Naive B cell (primary cell): Measurements from ENCODE around the gene TACR2. TPM values are rescaled to one million over a fixed set of nuclear protein-coding genes. Genes with fewer than 3 reads are reported as not detected.
"Not testable (repeated sequence)": the region's sequence is repeated elsewhere in the genome, so short reads cannot be mapped to it uniquely, and the experiment has no call there.

Experiments
- ATAC-seq, 2 donors: fragments of 150-1000 bp; cut with Tn5 transposase; 2 replicates each; pipeline ENCODE4 v1.10.0; 2021; ENCODE audit warnings: low read depth in 2 of 2, mild to moderate bottlenecking in 2 of 2, moderate library complexity in 2 of 2
- DNase-seq: peaks from one replicate; pipeline ENCODE4 v3.0.0; 2022
- H3K27ac Mint-ChIP-seq, 6 donors: one replicate each; pipeline ENCODE4 v1.8.0; 2020 to 2022; ENCODE audit warnings: mild to moderate bottlenecking in 6 of 6, mixed read lengths in 6 of 6, moderate library complexity in 5 of 6, inconsistent platforms in 2 of 6
- H3K27me3 Mint-ChIP-seq, 3 donors: one replicate each; pipeline ENCODE4 v1.8.0; 2021 to 2022; ENCODE audit warnings: mixed read lengths in 3 of 3, mild to moderate bottlenecking in 1 of 3
- H3K36me3 Mint-ChIP-seq, 2 donors: one replicate each; pipeline ENCODE4 v1.8.0; 2020 to 2022; ENCODE audit warnings: mixed read lengths in 2 of 2, inconsistent platforms in 1 of 2, mild to moderate bottlenecking in 1 of 2
- H3K4me1 Mint-ChIP-seq, 3 donors: one replicate each; pipeline ENCODE4 v1.8.0; 2020 to 2022; ENCODE audit warnings: mixed read lengths in 3 of 3, inconsistent platforms in 1 of 3, mild to moderate bottlenecking in 1 of 3, moderate library complexity in 1 of 3
- H3K4me3 Mint-ChIP-seq, 8 donors: one replicate each; pipeline ENCODE4 v1.8.0; 2020 to 2022; ENCODE audit warnings: mild to moderate bottlenecking in 8 of 8, mixed read lengths in 8 of 8, moderate library complexity in 8 of 8, inconsistent platforms in 2 of 8
- H3K9me3 Mint-ChIP-seq, 7 donors: one replicate each; pipeline ENCODE4 v1.8.0; 2020 to 2022; ENCODE audit warnings: mixed read lengths in 7 of 7, mild to moderate bottlenecking in 5 of 7, inconsistent platforms in 2 of 7, moderate library complexity in 1 of 7
- polyA plus RNA-seq, 6 donors: library from polyadenylated mRNA; unstranded; fragments of 300-500 nt; fragmentation: Illumina TruSeq; gene quantifications; one replicate each; pipeline ENCODE4 v1.2.3, GENCODE V29; 2021; ENCODE audit warnings: low read depth in 6 of 6

The TACR2 gene
- polyA plus RNA-seq, 6 donors from 2014 or later: 0.34 to 0.38 TPM; not detected in 4

DNA sequence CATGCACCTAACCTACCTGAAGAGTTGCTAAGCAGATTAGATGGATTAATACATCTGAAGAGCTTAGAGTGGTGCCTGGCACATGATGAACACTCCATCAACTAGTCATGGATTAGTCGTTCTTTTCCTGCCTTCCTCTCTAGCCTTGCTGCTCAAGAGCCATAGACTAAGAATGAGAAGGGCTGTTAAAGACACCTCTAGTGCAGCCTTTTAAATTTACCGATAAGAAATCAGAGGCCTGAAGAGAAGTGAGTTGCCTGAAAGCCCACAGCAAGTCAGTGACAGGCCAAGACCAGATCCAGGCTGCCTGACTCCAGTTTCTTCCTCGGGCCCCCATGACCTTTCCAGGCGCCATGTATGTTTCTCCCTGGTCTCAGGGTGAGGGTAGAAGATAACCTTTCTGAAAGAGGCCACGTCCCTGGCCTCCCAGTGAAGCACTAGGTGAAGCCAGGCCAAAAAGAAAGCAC lies 41.1 kb upstream of the TACR2 start:
- DNase-seq (no peak), ATAC-seq (no peak)
- Mint-ChIP-seq H3K36me3 (no peaks in the 10 kb centered on the region), H3K4me3 (no peak overlapping the region), H3K27ac (no peak overlapping the region), H3K27me3 (peaks cover 1 to 10% (median 10%) of the 10 kb centered on the region in 3 donors), H3K9me3 (no peaks in the 10 kb centered on the region), H3K4me1 (peaks cover 0 to 3% (median 0%) of the 10 kb centered on the region in 3 donors)

DNA sequence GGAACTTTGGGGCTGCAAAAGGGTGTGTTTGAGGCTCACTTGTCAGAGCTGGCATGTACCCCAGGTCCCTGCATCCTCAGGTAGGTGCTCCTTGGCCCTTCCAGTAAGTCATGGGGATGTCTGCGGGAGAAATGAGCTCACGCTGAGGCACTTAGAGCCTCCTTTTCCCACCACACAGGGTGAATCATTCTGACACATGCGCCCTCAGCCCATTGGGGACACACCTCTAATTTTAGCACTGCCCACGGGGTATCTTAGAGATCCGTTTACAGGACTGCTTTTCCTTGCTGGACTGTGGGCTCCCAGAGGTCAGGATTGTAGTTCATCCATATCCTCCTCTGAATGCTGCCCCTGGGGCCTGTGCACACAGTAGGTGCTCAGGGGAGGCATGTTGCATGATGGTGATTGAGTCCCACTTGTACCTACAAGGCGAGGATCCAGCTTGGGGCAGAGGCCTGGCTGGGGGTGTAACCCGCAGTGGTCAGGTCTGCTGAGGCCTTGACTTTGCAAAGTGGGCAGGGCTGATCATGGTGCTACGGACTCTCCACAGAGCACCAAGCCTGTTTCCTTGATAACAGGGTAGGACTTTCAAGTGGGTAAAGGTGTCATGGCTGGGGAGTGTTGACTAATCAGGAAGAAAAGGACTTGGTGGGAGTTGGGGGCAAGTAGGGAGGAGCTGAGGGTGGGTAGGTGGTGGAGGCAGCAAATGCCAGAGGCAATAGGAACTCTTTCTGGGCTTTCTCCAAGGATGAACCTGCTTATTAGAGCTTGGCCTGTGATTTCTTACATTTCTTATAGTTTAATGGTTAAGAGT lies 40.4 kb upstream of the TACR2 start:
- Mint-ChIP-seq H3K27me3 (peaks cover 8 to 17% (median 17%) of the 10 kb centered on the region in 3 donors), H3K36me3 (no peaks in the 10 kb centered on the region), H3K27ac (peak overlapping the region in 1 of 6 donors; percentile 36), H3K4me3 (no peak overlapping the region), H3K4me1 (peaks cover under 1 to 3% (median under 1%) of the 10 kb centered on the region in 3 donors), H3K9me3 (no peaks in the 10 kb centered on the region)
- ATAC-seq: no peak
- DNase-seq: no peak

DNA sequence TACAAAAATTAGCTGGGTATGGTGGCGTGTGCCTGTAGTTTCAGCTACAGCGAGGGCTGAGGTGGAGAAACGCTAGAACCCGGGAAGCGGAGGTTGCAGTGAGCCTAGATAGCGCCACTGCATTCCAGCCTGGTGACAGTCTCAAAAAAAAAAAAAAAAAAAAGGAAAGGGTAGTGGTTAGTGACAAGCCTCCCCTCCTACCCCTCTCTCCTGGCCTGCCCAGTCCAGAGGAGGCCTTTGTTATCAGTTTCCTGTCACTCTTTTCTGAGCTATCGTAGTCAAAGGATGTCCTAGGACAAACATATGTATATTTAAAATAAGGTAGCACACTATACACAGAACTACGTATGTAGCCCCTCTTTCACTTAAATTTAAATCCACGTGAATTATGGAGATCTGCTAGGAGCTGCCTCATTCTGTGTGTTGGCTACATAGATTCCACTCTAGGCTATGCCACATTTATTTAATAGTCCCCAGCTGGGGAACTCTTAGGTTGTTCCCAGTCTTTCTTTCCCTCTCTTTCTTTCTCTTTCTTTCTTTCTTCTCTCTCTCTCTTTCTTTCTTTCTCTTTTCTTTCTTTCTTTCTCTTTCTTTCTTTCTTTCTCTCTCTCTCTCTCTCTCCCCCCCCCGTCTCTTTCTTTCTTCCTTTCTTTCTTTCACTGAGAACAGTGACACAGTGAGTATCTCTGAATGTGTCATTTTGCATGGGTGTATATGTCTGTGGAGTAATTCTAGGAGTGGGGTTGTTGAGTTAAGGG lies 38.5 kb upstream of the TACR2 start:
- no peaks in the 10 kb centered on the region for H3K36me3 Mint-ChIP-seq
- H3K4me3 Mint-ChIP-seq: peak overlapping the region in 1 of 8 donors; percentile 21
- H3K27me3 Mint-ChIP-seq: peaks cover 12 to 31% (median 21%) of the 10 kb centered on the region in 3 donors
- H3K27ac Mint-ChIP-seq: peak overlapping the region in 1 of 6 donors; percentile 72
- peaks cover 6 to 14% (median 9%) of the 10 kb centered on the region in 3 donors for H3K4me1 Mint-ChIP-seq
- ATAC-seq: no peak
- no peaks in the 10 kb centered on the region for H3K9me3 Mint-ChIP-seq
- no peak for DNase-seq

DNA sequence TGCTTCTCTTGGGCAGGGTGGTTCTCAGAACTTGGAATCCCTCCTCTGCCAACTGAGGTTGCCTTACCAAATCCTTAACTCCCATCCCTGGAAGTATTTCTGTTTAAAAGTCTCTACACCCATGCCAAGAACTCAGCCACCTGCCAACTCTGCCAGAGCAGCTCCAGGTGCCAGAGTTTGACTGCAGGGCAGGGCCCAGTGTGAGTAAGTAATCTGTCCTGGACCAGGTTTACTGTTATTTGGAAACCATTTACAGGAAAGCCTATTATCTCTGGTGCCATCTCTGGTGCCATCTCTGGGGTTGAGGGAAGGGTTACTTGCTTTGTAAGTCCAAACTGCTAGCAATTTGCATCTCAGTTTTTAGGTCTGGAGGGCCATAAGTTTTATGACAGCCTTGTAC lies 37.1 kb upstream of the TACR2 start:
- Mint-ChIP-seq H3K4me3 (peak overlapping the region in 1 of 8 donors; percentile 44), H3K27ac (no peak overlapping the region), H3K4me1 (peaks cover 6 to 17% (median 9%) of the 10 kb centered on the region in 3 donors), H3K27me3 (peaks cover 17 to 37% (median 30%) of the 10 kb centered on the region in 3 donors), H3K9me3 (no peaks in the 10 kb centered on the region), H3K36me3 (no peaks in the 10 kb centered on the region)
- ATAC-seq: no peak
- DNase-seq: no peak

DNA sequence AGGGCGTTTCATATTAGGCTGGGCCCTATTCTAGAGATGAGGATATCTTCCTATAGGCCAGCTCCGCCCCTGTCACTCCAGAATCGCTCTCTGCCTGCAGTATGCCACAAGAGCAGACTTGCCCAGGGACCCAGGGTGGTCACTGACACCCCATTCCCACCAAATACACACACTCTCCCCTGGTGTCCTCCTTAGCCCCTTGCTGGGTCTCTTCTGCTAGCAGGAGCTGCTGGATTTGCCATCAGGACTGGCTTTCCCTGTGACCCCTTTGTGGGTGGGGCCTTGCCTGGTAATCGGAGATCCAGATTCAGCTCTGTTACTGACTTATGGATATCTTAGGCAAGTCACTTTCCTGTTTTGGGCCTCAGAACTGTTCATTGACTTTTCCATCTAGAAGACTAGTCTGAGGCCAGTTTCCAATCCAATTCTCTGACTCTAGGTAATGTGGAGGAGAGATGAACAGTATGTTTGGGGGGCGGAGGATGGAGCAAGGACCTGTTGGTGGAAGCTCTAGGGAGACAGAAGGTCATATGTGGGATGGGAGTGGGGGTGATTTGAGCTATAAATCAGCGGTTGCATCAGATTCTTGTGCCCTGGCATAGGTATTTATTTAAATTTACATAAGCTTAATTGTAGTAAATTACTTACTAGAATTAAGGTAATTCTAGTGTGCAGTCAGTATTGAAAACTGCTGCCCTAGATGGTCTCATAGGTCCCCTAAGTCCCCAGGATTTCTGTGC lies 36.1 kb upstream of the TACR2 start:
- Mint-ChIP-seq H3K4me1 (peaks cover 6 to 17% (median 9%) of the 10 kb centered on the region in 3 donors), H3K4me3 (peak overlapping the region in 7 of 8 donors; percentile 32 to 86 (median 59)), H3K9me3 (no peaks in the 10 kb centered on the region), H3K27ac (no peak overlapping the region), H3K27me3 (peaks cover 17 to 38% (median 37%) of the 10 kb centered on the region in 3 donors), H3K36me3 (no peaks in the 10 kb centered on the region)
- DNase-seq: no peak
- no peak for ATAC-seq

DNA sequence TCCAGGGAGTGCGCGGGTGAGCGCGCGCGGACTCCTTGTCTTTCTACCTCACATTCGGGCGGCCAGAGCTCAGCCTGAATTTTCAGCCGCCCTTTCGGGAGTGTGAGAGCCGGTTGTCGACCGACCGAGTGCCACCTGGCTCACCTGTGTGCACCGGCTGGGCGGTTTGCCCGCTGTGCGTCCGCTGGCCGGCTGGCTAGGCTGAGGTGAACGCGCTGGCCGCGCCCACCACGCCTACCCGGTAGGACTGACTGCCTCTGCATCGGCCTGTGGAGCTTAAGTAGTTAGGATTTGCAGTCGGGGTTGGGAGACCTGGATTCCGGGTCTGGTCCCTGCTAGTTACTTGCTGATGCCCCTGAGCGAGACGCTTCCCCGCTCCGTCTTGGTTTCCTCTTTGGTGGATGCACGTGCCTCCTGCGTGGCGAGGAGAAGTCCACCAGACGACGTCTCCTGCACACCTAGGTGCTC lies 35.1 kb upstream of the TACR2 start:
- peak in 1 of 2 donors; percentile 11 for ATAC-seq

DNA sequence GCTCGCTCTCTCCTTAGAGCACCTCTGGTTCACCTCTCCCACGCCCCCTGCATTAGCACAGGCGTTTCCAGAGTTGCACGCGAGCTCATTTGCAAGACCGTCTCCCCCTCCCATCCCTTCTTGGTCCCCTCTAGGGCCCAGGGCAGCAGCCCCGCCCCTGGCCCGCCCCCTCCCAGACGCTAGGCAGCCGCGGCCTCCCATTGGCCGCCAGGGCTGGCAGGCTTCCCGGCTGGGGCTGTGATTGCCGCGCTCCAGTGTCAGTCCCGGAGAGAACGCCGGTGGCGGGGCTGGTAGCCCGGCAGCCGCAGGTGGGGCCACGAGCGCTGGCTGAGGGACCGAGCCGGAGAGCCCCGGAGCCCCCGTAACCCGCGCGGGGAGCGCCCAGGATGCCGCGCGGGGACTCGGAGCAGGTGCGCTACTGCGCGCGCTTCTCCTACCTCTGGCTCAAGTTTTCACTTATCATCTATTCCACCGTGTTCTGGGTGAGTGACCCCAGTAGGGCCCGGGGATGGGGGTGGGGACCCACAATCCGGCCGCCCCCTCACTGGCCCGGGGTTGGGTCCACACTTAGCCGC lies 34.6 kb upstream of the TACR2 start, which contains the start of gene TSPAN15:
Gene TSPAN15, plus strand, starts transcription at position 257 of the 575 bp plus-strand sequence. Its CDS starts 130 bp downstream, at position 387.
- Mint-ChIP-seq H3K4me3 (peak within 1 kb of the TSS; percentile 76 to 93 (median 86)), H3K36me3 (no peaks in the 10 kb centered on the region), H3K27me3 (peaks cover 17 to 38% (median 37%) of the 10 kb centered on the region in 3 donors), H3K27ac (peak within 1 kb of the TSS in 3 of 6 donors; percentile 14 to 85 (median 74)), H3K9me3 (no peaks in the 10 kb centered on the region), H3K4me1 (peaks cover 6 to 17% (median 9%) of the 10 kb centered on the region in 3 donors)
- peak; percentile 33 for DNase-seq
- ATAC-seq: peak; percentile 81 to 83

More for the DNA sequence above, 35.1 kb upstream of the TACR2 start:
- Mint-ChIP-seq H3K9me3 (no peaks in the 10 kb centered on the region), H3K27me3 (peaks cover 17 to 38% (median 37%) of the 10 kb centered on the region in 3 donors), H3K4me3 (peak overlapping the region; percentile 76 to 93 (median 86)), H3K36me3 (no peaks in the 10 kb centered on the region), H3K4me1 (peaks cover 6 to 17% (median 9%) of the 10 kb centered on the region in 3 donors), H3K27ac (peak overlapping the region in 1 of 6 donors; percentile 85)
- no peak for DNase-seq

DNA sequence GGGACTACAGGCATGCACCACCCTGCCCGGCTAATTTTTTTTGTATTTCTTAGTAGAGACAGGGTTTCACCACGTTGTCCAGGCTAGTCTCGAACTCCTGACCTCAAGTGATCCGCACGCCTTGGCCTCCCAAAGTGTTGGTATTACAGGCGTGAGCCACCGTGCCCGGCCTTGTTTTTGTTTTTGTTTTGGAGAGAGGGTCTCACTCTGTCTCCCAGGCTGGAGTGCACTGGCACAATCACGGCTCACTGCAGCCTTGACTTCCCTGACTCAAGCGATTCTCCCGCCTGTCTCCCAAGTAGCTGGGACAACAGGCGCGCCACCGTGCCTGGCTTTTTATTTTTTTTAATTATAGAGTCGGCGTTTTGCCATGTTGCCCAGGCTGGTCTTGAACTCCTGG lies 33.7 kb upstream of the TACR2 start:
- not testable (repeated sequence) for H3K9me3 Mint-ChIP-seq, ATAC-seq, H3K36me3 Mint-ChIP-seq, DNase-seq
- Mint-ChIP-seq H3K27me3 (peaks cover 17 to 38% (median 38%) of the 10 kb centered on the region in 3 donors), H3K4me3 (peak overlapping the region in 3 of 8 donors; percentile 85 to 92 (median 85)), H3K27ac (peak overlapping the region in 1 of 6 donors; percentile 14), H3K4me1 (peaks cover 6 to 17% (median 9%) of the 10 kb centered on the region in 3 donors)

DNA sequence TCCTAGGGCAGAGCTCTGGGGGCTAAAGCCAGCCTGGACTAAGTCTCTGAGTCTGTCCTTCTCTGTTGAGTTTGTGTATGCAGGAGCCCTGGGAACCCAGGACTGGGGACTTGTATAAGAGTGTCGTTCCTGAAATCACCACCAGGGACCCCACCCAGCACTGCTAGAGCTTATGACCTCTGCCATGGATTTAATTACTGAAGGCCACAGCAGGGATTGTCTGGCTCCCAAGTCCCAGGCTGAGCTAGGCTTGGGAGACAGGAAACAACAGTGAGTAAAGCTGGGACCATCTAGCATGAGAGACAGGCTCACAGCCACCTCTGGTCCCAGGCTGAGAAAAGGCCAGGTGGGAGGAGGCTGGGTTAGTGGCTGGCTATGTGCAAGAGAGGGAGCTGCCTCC lies 33.1 kb upstream of the TACR2 start:
- peak overlapping the region in 5 of 8 donors; percentile 5 to 61 (median 31) for H3K4me3 Mint-ChIP-seq
- ATAC-seq (peak; percentile 44 to 47), DNase-seq (no peak)
- peaks cover 6 to 17% (median 9%) of the 10 kb centered on the region in 3 donors for H3K4me1 Mint-ChIP-seq
- H3K36me3 Mint-ChIP-seq: no peaks in the 10 kb centered on the region
- peaks cover 17 to 42% (median 38%) of the 10 kb centered on the region in 3 donors for H3K27me3 Mint-ChIP-seq
- no peak overlapping the region for H3K27ac Mint-ChIP-seq
- H3K9me3 Mint-ChIP-seq: peaks cover 0 to 3% (median 0%) of the 10 kb centered on the region in 7 donors

DNA sequence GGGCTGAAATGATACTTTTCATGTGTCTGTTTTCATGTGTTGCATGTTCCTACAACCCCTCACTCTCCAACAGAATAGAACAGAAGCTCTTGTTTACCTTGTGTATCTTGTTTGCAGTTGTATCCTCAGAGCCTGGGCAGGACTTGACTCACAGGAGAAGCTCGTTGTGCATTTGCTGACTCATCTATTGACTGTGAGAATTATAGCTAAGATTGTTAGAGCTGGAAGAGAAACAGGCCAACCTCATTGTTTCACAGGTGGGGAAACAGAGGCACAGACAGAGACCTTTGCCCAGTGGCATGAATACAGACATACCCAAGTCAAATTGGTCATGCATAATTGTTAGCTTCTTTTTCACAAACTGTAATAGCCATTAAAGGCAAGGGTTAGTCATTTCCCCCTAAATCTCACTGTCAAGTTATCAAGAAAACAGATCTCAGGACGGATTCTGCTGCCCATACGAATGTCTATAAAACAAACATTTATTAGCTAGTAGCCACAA lies 30.0 kb upstream of the TACR2 start:
- ATAC-seq: no peak
- Mint-ChIP-seq H3K27me3 (peaks cover 9 to 24% (median 17%) of the 10 kb centered on the region in 3 donors), H3K4me3 (no peak overlapping the region), H3K36me3 (no peaks in the 10 kb centered on the region), H3K9me3 (peaks cover 0 to 3% (median 0%) of the 10 kb centered on the region in 7 donors), H3K27ac (no peak overlapping the region), H3K4me1 (peaks cover 4 to 13% (median 4%) of the 10 kb centered on the region in 3 donors)
- no peak for DNase-seq

DNA sequence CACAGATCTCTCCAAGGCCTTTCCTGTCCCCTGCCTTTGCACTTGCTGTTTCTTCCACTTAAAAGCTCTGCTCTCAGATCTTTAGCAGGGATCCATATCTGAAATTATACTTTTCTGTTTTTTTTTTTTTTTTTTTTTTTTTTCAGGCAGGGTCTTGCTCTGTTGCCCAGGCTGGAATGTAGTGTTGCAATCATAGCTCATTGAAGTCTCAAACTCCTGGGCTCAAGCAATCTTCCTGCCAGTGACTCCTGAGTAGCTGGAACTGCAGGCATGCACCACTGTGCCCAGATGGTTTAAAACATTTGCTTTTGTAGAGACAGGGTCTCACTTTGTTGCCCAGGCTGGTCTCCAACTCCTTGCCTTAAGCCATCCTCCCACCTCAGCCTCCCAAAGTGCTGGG lies 29.5 kb upstream of the TACR2 start:
- H3K4me1 Mint-ChIP-seq: peaks cover 0 to 11% (median 4%) of the 10 kb centered on the region in 3 donors
- DNase-seq (no peak), ATAC-seq (no peak)
- no peak overlapping the region for H3K27ac Mint-ChIP-seq
- H3K9me3 Mint-ChIP-seq: peaks cover 0 to 3% (median 0%) of the 10 kb centered on the region in 7 donors
- H3K4me3 Mint-ChIP-seq: no peak overlapping the region
- H3K27me3 Mint-ChIP-seq: peaks cover 9 to 23% (median 17%) of the 10 kb centered on the region in 3 donors
- H3K36me3 Mint-ChIP-seq: no peaks in the 10 kb centered on the region

DNA sequence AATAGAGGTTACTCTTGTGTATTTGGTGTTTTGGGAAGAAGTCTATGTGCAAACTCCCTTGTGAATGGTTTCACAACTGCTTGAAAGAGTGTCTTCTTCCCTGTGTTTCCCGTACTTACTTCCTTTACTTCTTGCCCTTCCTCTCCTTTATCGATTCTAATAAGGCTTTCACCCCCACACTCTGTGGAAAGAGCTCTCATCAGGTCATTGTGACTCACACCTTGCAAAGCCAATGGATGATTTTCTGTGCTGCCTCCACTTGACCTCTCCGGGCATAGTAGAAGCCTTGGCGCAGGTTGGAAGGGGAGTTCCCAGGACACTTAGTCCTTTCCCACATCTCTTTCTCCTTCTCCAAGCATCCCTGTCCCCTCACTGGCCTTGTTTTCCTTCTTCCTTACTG lies 28.3 kb upstream of the TACR2 start:
- DNase-seq: no peak
- Mint-ChIP-seq H3K4me3 (no peak overlapping the region), H3K9me3 (peaks cover 0 to 3% (median 0%) of the 10 kb centered on the region in 7 donors), H3K27ac (peak overlapping the region in 1 of 6 donors; percentile 40), H3K4me1 (peaks cover 0 to 6% (median 0%) of the 10 kb centered on the region in 3 donors), H3K27me3 (peaks cover 5 to 18% (median 16%) of the 10 kb centered on the region in 3 donors), H3K36me3 (no peaks in the 10 kb centered on the region)
- no peak for ATAC-seq
